T-helper 2 cell treated with Interferon-gamma antibody and Interleukin-4, amounts not matched to agents 100 ng/mL and 5 ng/mL, for 36 hours (primary cell): ENCODE measurements around the gene DDAH2. TPM values are rescaled to one million over a fixed set of nuclear protein-coding genes. Genes with fewer than 3 reads are reported as not detected.

Experiments used
- intact Hi-C: fragments of 100-400 bp; cut with micrococcal nuclease; formaldehyde crosslinking; loops from one replicate; pipeline ENCODE4 v1.15.1; 2023
- total RNA-seq: library from RNA; stranded (reverse); gene quantifications from 2 replicates; pipeline ENCODE4 v1.2.3, GENCODE V29; 2022

Gene DDAH2
- total RNA-seq, 1 donor from 2014 or later = 12.2 TPM

DNA sequence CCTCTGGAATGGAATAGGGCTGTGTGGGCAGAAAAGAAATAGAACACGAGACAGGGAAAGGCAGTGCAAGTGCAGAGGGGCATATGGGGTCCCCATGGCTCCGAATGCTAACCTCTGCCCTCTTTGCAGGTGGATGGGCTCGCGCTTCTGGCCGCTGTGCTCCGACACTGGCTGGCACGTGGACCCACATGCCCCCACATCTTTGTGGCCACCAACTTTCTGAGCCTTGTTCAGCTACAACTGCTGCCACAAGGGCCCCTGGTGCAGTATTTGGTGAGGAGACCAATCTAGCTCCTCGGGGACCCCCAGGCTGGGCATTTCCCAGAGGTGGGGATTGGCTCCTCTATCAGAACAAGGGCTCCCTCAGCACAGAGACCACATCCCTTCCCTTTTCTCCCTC lies 32.2 kb upstream of the DDAH2 start:
- intact Hi-C loops = no loop called here

DNA sequence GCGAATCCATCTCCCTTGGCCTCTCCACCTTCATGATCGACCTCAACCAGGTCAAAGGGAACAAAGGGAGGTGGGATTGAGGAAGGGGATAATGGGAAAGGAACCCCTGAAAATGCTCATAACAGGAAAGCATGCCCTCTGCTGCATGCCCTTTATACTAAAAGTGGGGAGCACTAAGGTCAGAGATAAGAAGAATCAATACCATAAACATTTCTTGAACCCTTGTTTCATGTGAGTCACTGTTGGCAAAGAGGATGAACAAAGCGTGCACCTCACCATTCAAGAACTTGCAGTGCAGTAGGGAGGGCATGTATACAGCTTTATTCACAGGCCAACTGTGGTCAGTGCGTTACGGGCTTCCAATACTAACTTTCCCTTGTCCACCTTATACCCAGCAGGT lies 31.7 kb upstream of the DDAH2 start:
- intact Hi-C loops = no loop called here

- intact Hi-C loops = no loop called here
These were observed 29.2 kb upstream of the DDAH2 start for GRCh38 chr6:31758281-31758680.

DNA sequence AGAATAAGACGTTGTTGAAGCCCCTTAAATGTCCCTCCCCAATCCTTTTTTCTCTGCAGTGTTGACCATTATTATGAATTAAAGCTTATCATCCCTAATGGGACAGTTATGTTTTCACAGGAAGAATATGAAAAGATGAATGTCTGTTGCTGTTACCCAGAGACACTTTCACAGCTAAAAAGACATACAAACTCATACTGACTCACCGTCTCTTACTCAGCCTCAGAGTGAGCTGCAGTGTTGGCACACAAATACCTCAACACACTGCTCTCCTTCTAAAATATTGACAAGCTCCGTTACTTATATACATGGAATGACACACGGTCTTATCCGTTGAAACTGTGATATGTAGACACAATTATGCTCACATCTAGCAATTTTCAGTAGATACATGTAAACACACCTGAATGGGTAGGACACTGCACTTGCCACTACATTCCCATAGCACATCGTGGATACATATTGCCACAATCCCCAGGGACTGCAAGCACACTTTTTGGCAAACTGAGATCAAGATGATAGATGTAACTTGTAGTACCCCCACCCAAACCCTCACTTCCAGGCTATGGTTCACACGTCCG lies 23.7 kb upstream of the DDAH2 start:
- intact Hi-C loops = no loop called here

- intact Hi-C loops = no loop called here
These were observed 21.4 kb upstream of the DDAH2 start for GRCh38 chr6:31750411-31751022.

DNA sequence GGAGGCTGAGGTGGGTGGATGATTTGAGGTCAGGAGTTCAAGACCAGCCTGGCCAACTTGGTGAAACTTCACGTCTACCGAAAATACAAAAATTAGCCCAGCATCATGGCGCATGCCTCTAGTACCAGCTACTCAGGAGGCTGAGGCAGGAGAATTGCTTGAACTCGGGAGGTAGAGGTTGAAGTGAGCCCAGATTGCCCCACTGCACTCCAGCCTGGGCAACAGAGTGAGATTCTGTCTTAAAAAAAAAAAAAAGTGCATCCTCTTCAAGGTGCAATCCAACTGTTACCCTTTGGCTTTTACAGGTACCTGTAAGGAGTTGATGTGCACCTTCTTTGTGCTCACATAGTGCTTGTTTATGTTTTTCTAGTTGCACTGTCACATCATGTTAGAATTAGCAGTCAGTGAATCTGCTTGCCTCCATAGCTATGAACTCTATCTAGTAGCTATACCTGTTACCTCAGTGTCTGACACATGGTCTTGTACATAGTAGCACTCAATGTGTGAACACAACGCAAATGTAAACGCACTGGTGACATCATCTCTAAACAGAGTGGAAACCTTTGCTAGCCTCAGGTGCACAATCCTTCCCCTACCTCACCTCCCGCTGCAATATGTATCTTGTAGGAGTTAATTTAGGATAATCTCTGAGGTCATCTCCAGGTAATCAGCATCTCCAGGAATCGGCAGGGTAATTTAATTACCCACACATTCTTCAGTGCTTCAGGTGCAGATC lies 20.4 kb upstream of the DDAH2 start:
- intact Hi-C loops = no loop called here

GRCh38 chr6:31744422-31744821 lies 15.3 kb upstream of the DDAH2 start:
- intact Hi-C loops = no loop called here

DNA sequence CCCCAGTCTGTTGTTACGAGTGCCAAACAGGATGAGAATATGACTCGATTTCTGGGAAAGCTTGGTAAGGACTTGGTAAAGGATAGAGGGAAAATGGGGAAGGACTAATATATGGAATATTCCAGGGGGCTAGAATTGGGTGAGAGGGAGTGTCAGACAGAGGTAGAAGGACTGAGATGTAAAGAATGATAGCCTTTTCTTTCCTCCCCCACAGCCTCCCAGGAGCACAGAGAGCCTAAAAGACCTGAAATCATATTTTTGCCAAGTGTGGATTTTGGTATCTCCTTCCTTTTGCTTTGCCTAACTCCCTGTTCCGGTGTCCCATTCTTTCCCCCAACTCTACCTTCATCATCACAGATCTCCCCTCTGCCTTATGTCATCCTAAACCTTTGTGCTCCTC lies 13.8 kb upstream of the DDAH2 start:
- intact Hi-C loops = no loop called here

GRCh38 chr6:31741815-31742214 lies 12.7 kb upstream of the DDAH2 start:
- intact Hi-C loops = no loop called here

- intact Hi-C loops = no loop called here
These were observed 11.5 kb upstream of the DDAH2 start for GRCh38 chr6:31740397-31741223.

- intact Hi-C loops = loop anchor here (1.0 to 10.0 kb wide), 8 partner anchors 37 to 1232 kb away; partner anchors contain the start of genes ABHD16A, AGPAT1, ATP6V1G2 and BAG6
These were observed 10.7 kb upstream of the DDAH2 start, which contains the start of gene MSH5 for GRCh38 chr6:31739639-31740396. MSH5 (plus strand) TSS chr6:31740005; CDS start chr6:31740467, 462 bp downstream.

GRCh38 chr6:31737991-31738979 lies 9.2 kb upstream of the DDAH2 start:
- intact Hi-C loops = loop anchor here (1.0 to 10.0 kb wide), 9 partner anchors 9 to 1234 kb away; partner anchors contain the start of genes AGPAT1, ATF6B, ATP6V1G2 and BAG6

GRCh38 chr6:31737315-31737990 lies 8.4 kb upstream of the DDAH2 start:
- intact Hi-C loops = loop anchor here (2.0 to 10.0 kb wide), 5 partner anchors 85 to 1235 kb away; partner anchors contain the start of genes AGPAT1, ATF6B, ATP6V1G2 and BAG6

GRCh38 chr6:31736768-31737314 lies 7.7 kb upstream of the DDAH2 start:
- intact Hi-C loops = loop anchor here (2.0 to 10.0 kb wide), 5 partner anchors 85 to 1235 kb away; partner anchors contain the start of genes AGPAT1, ATF6B, ATP6V1G2 and BAG6

DNA sequence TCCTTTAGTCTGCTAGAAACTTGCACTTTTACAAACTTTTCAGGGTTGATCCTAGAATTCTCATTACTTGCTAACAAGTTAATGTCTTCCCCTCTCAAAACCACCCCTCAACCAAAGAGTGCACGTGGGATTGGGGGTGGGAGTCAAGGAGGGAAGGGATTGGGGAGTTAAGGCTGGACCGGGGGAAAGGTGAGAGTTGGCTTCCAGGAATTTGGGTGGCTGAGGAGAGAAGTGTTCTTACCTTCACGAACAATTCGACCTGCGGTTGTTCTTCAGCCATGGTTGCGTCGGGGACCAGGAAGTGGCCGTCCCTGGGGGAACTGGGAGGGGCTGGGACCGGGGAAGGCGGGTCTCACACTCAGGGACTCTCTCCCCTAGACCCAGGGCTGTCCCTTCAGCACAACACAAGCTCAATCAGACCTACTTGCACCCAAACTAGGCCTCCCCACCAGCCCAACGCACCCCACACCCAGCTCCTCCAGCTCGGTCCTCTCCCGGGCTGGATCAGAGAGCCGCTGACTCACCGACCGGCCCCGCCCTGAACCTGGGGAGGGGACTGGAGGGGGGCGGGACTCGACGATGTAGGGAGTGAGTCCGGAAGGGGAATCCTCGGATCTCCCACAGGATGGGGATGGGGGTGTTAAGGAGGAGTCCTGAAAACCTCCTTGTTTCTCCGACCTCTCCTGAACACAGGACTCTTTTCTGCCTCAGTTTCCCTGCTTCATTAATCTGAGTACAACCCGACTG lies 7.1 kb upstream of the DDAH2 start, which contains the start of gene CLIC1:
TSS of gene CLIC1 (minus strand) at position 510 of the 747 bp plus-strand sequence. CDS start at position 280, 230 bp downstream.
- intact Hi-C loops = loop anchor here (2.0 to 10.0 kb wide), 5 partner anchors 84 to 1236 kb away; partner anchors contain the start of genes AGPAT1, ATF6B, ATP6V1G2 and BAG6

DNA sequence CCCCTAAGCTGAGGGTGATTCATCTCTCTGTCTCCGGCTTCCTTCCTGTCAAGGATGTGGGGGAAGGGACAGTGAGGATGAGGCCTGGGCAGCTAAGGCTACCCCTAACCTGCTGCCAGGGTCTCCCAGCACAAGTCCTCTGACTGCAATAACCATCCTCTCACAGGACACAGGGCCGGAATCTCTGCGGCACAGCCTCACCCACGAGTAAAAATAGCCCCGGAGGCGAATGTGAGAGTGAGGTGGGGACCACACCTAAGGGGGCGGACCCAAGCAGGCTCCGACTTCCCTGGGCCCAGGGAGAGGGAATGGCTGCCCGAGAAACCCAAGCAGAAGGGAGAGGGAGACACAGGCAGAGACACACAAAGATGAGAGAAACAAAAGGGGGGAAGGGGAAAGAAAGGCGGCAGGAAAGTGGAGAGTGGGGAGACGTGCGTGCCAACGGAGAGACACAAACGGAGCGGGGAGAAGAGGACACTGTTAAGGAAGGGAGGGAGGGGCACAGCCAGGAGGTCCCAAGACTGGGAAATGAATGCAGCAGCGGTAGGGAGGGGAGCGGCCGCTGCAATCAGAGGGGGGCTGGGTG lies 5.8 kb upstream of the DDAH2 start:
- intact Hi-C loops = loop anchor here (5.0 to 10.0 kb wide), 4 partner anchors 83 to 1237 kb away; partner anchors contain the start of genes AGPAT1, ATP6V1G2, BAG6 and DDX39B
